ENCODE data around the gene SYNGR2. TPM values are rescaled to one million over a fixed set of nuclear protein-coding genes. Genes with fewer than 3 reads are reported as not detected.

The SYNGR2 gene
- total and polyA plus RNA-seq, 2 of the 8 experiments (the other 6 are each of a cell fraction or from before 2014, with no cell fraction given): 50.0 to 139 TPM

- TF ChIP-seq KDM4A (IDR thresholded peaks at IDR 0.05; ENCODE audit: low read depth, low read length, severe bottlenecking) (peak; percentile 48), EGR1 (IDR thresholded peaks at IDR 0.05; ENCODE audit: borderline replicate concordance, low read depth, low read length) (no peak), JUN (IDR thresholded peaks at IDR 0.05; ENCODE audit: low read depth, low read length) (no peak)
These were observed 37.0 kb upstream of the SYNGR2 start (continued) for GRCh38 chr17:78131172-78132083.

Data from H1 (cell line).